Stimulated activated naive B cell treated with anti-CD40 and anti-IgM and Interleukin-4, amounts not matched to agents 10 μg/mL and 1 μg/mL and 100 μg/mL, for 72 hours (primary cell): ENCODE data around the gene IARS2.
A peak's percentile ranks its signal among the peaks of the same experiment; 100 is the strongest.
"Not testable (repeated sequence)": the region's sequence is repeated elsewhere in the genome, so short reads cannot be mapped to it uniquely, and the experiment has no call there.

Source experiments
- ATAC-seq, 2 donors: fragments of 150-1000 bp; cut with Tn5 transposase; replicated peaks; 2 replicates each; pipeline ENCODE4 v1.10.0; 2021; ENCODE audit warnings: moderate library complexity in 1 of 2
- DNase-seq: peaks from one replicate; pipeline ENCODE4 v3.0.0; 2021
- H3K27ac Mint-ChIP-seq: one replicate; pipeline ENCODE4 v1.8.0; 2022; ENCODE audit warnings: mild to moderate bottlenecking, mixed read lengths
- H3K27me3 Mint-ChIP-seq, 2 donors: one replicate each; pipeline ENCODE4 v1.8.0; 2022; ENCODE audit warnings: mixed read lengths in 2 of 2
- H3K36me3 Mint-ChIP-seq, 2 donors: one replicate each; pipeline ENCODE4 v1.8.0; 2022; ENCODE audit warnings: mixed read lengths in 2 of 2, mild to moderate bottlenecking in 1 of 2
- H3K4me1 Mint-ChIP-seq, 2 donors: one replicate each; pipeline ENCODE4 v1.8.0; 2022; ENCODE audit warnings: mixed read lengths in 2 of 2, mild to moderate bottlenecking in 1 of 2
- H3K4me3 Mint-ChIP-seq, 2 donors: one replicate each; pipeline ENCODE4 v1.8.0; 2022; ENCODE audit warnings: mild to moderate bottlenecking in 2 of 2, mixed read lengths in 2 of 2, moderate library complexity in 1 of 2
- H3K9me3 Mint-ChIP-seq, 2 donors: one replicate each; pipeline ENCODE4 v1.8.0; 2022; ENCODE audit warnings: mixed read lengths in 2 of 2, mild to moderate bottlenecking in 1 of 2

IARS2 gene

DNA sequence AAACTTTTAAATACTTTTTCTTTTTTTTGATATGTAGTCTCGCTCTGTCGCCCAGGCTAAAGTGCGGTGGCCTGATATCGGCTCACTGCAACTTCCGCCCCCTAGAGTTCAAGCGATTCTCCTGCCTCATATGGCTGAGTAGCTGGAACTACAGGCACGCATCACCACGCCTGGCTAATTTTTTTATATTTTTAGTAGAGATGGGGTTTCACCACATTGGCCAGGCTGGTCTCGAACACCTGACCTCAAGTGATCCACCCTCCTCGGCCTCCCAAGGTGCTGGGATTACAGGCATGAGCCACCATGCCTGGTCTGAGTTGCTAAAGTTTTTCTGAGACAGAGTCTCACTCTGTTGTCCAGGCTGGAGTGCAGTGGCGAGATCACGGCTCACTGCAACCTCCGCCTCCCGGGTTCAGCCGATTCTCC, 7.7 kb upstream of the IARS2 start:
- not testable (repeated sequence) for H3K36me3 Mint-ChIP-seq, ATAC-seq, H3K4me1 Mint-ChIP-seq, H3K27me3 Mint-ChIP-seq, H3K27ac Mint-ChIP-seq, H3K9me3 Mint-ChIP-seq, H3K4me3 Mint-ChIP-seq
- peak; percentile 23 for DNase-seq

DNA sequence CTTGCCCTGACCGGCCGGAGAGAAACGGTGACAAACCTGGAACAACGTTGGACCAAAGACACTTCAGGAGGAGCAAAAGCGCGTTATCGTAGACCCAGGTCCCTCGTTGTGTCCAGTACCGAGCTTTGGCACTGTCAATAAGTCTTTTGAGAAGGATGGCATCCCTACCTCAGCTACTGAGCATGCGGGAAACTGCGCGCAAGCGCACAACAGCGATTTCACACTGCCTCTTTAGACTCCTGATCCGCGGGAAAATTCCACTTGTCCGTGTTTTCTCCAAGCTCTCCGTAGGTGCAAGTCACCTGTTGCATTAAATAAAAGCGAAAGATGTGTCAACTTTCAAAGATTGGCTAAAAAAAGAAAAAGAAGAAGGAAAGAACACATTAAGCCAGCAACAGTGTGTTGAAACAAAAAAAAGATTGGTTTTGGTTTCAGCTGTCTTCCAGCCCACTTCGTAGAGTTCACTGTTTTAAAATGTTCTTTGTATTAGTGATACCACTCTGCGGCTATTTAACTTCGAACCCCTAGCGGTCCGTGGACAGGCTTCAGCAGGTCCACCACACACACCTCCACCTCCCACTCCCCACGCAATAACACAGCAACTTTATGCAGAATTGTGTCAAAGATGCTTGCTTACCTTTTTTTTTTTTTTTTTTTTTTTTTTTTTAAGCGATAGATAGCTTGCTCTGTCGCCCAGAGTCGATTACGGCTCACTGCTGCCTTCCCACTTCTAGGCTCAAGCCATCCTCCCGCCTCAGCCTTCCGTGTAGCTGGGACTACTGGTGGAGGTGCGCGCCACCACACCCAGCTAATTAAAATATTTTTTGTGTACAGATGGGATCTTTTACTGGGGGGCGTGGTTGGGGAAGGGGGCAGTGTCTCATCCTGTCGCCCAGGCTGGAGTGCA, 4.0 kb upstream of the IARS2 start, which contains the start of gene BPNT1:
Gene BPNT1, minus strand, starts transcription at position 139 of the 907 bp plus-strand sequence. CDS start 9,942 bp downstream, outside the sequence.
- peak; percentile 97 for DNase-seq
- Mint-ChIP-seq H3K4me1 (peaks cover 2 to 10% of the 10 kb centered on the region in 2 donors), H3K4me3 (peak within 1 kb of the TSS; percentile 98), H3K9me3 (no peaks in the 10 kb centered on the region), H3K36me3 (no peaks in the 10 kb centered on the region), H3K27ac (peak within 1 kb of the TSS; percentile 96), H3K27me3 (no peaks in the 10 kb centered on the region)
- ATAC-seq, result peak; percentile 80 to 83

DNA sequence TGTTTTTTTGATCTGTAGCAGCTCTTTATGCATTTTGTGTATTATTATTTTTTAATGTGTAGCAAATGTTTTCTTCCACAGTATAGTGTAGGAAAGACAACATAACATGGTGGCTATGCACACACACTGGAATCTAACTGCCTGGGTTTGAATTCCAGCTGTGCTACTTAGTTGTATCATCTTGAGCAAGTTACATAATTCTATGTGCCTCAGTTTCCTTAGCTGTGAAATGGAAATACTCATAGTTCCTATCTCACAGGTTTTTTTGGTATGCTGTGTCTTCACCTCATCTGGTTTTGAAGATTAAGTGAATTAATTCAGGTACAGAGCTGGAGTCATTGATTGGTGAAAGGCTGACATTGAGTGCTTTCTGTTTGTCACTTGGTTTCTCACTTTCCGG, 1.2 kb upstream of the IARS2 start:
- Mint-ChIP-seq H3K9me3 (no peaks in the 10 kb centered on the region), H3K36me3 (peaks cover 6 to 7% of the 10 kb centered on the region in 2 donors), H3K27ac (no peak overlapping the region), H3K27me3 (no peaks in the 10 kb centered on the region), H3K4me1 (peaks cover 5 to 21% of the 10 kb centered on the region in 2 donors), H3K4me3 (no peak overlapping the region)
- no peak for ATAC-seq
- DNase-seq, result no peak

DNA sequence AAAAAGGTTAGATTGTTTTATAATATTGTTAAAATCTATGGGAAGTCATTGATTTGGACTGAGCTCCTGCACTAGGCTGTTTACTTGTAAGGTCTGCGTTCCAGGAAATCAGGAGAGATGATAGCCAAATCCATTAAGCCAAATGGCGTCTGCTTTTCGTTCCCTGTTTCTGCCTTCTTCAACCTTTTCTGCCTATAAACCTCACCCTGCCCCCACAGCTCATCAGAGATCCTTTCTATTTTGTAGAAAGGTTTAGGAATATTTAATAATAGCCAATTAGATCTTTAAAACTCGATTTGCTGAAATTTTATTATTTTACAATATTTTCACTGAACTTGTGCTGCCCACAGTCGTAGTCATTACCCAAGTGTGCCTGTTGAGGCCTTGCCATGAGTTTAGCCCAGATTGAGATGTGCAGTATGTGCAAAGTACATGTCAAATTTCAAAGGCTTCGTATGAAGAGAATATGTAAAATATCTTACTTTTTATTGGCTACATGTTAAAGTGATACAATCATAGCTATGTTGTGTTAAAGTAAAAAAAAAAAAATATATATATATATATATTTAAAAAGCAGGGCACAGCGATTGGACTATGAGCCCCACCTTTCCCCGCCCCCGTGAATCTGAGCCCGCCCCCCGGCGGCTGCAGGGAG, 444 bp upstream of the IARS2 start:
- no peak overlapping the region for H3K27ac Mint-ChIP-seq
- H3K9me3 Mint-ChIP-seq, result no peaks in the 10 kb centered on the region

DNA sequence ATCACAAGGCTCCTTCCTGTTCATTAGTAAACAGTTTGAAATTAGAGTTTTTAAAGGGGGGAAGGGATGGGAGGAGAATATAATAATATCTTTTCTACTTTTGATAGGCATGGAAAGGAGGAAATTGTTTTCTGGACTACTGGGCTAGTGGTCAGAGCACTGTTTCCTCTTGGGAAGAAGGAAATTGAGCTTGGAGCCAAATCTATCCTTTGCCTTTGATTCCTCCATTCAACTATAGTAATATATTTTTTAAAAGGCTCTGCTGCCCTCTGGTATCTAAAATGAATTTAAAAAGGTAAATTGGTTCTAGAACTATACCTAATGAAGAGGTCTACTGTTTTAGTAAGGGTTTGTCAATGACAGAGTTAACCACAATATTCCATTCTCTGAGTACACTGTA, 5.9 kb downstream of the IARS2 start:
- Mint-ChIP-seq H3K4me1 (peaks cover 7 to 18% of the 10 kb centered on the region in 2 donors), H3K36me3 (peaks cover 18 to 23% of the 10 kb centered on the region in 2 donors), H3K4me3 (no peak overlapping the region), H3K9me3 (no peaks in the 10 kb centered on the region), H3K27ac (no peak overlapping the region), H3K27me3 (no peaks in the 10 kb centered on the region)
- DNase-seq (no peak), ATAC-seq (no peak)

More for the DNA sequence above, 444 bp upstream of the IARS2 start:
- DNase-seq, result no peak
- no peaks in the 10 kb centered on the region for H3K27me3 Mint-ChIP-seq
- peak; percentile 1 to 12 for ATAC-seq
- peak overlapping the region; percentile 77 to 86 for H3K4me3 Mint-ChIP-seq
- peaks cover 7 to 26% of the 10 kb centered on the region in 2 donors for H3K4me1 Mint-ChIP-seq
- peaks cover 11 to 12% of the 10 kb centered on the region in 2 donors for H3K36me3 Mint-ChIP-seq

DNA sequence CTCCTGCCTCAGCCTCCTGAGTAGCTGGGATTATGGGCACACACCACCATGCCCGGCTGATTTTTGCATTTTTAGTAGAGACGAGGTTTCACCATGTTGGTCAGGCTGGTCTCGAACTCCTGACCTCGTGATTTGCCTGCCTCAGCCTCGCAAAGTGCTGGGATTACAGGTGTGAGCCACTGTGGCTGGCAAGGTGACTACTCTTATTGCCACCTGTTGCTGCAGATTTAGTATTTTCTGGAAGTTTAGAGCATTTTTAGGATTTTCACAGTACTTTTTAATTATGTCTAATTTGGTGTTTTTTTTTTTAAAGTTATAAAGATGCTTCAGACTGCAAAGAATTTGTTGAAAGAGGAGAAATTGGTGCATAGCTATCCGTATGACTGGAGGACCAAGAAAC, 16.5 kb downstream of the IARS2 start:
- H3K27me3 Mint-ChIP-seq, H3K9me3 Mint-ChIP-seq, H3K27ac Mint-ChIP-seq, DNase-seq, H3K4me3 Mint-ChIP-seq, ATAC-seq, H3K4me1 Mint-ChIP-seq: not testable (repeated sequence)
- peaks cover 29 to 38% of the 10 kb centered on the region in 2 donors for H3K36me3 Mint-ChIP-seq

DNA sequence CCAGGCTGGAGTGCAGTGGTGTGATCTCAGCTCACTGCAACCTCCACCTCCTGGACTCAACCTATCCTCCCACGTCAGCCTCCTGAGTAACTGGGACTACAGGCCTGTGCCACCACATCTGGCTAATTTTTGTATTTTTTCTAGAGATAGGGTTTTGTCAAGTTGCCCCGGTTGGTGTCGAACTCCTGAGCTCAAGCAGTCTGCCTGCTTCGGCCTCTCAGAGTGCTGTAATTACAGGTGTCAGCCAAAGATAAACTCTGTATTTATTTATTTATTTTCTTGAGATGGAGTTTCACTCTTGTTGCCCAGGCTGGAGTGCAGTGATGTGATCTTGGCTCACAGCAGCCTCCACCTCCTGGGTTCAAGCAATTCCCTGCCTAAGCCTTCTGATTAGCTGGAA, 18.7 kb downstream of the IARS2 start:
- H3K27me3 Mint-ChIP-seq, H3K9me3 Mint-ChIP-seq, ATAC-seq, H3K4me1 Mint-ChIP-seq, DNase-seq, H3K4me3 Mint-ChIP-seq, H3K27ac Mint-ChIP-seq: not testable (repeated sequence)
- peaks cover 23 to 37% of the 10 kb centered on the region in 2 donors for H3K36me3 Mint-ChIP-seq

DNA sequence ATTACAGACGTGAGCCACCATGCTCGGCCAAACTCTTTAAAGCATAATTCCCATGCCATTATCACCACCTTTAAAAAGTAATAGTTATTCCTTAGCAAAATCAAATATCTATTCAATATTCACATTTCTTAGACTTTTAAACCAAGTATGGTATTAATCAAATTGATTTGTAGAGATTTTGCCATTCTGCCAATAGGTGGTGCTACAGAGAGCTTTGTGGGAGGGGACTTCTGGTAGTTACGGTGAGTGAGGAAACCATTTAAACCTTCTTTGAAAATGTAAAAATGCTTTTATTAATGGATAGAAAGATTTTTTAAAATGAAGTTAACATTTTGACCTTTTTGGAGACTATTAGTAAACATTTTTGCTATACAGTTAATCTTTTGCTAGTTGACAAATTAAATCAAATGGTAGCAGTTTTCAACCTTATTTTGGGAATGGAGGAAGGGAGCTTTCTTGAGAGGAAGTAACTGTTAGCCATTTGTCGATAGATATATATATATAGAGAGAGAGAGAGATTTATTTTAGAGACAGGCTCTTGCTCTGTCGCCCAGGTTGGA, 19.3 kb downstream of the IARS2 start:
- H3K9me3 Mint-ChIP-seq, result no peaks in the 10 kb centered on the region
- ATAC-seq (peak; percentile 51 to 56), DNase-seq (no peak)
- H3K4me1 Mint-ChIP-seq, result no peaks in the 10 kb centered on the region
- no peak overlapping the region for H3K4me3 Mint-ChIP-seq
- no peaks in the 10 kb centered on the region for H3K27me3 Mint-ChIP-seq
- no peak overlapping the region for H3K27ac Mint-ChIP-seq
- H3K36me3 Mint-ChIP-seq, result peaks cover 23 to 34% of the 10 kb centered on the region in 2 donors

DNA sequence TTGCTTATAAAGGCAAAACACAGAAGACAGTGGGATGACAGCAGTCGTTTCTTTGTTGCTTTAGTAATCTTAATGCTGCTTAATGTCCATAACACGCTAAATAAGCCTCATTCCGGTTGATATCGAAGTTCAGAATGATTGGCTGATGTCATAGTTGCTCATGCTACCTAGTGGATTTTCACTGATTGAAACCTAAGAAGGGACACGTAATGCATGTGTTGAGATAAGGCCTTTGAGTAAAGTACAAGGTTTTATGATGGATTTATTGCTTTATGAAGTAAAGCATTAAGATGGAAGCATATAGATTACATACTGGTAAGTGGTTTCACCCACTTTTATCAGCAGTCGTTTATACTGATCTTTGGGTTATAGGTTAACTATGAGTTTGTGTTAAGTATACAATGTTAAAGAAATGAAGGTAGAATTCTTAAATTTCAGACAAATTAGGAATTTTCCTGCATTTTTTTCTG, 25.1 kb downstream of the IARS2 start:
- peaks cover 20 to 21% of the 10 kb centered on the region in 2 donors for H3K36me3 Mint-ChIP-seq
- no peaks in the 10 kb centered on the region for H3K27me3 Mint-ChIP-seq
- no peak overlapping the region for H3K4me3 Mint-ChIP-seq
- no peak overlapping the region for H3K27ac Mint-ChIP-seq
- no peaks in the 10 kb centered on the region for H3K9me3 Mint-ChIP-seq
- DNase-seq (no peak), ATAC-seq (no peak)
- peaks cover 5% of the 10 kb centered on the region in 2 donors for H3K4me1 Mint-ChIP-seq

DNA sequence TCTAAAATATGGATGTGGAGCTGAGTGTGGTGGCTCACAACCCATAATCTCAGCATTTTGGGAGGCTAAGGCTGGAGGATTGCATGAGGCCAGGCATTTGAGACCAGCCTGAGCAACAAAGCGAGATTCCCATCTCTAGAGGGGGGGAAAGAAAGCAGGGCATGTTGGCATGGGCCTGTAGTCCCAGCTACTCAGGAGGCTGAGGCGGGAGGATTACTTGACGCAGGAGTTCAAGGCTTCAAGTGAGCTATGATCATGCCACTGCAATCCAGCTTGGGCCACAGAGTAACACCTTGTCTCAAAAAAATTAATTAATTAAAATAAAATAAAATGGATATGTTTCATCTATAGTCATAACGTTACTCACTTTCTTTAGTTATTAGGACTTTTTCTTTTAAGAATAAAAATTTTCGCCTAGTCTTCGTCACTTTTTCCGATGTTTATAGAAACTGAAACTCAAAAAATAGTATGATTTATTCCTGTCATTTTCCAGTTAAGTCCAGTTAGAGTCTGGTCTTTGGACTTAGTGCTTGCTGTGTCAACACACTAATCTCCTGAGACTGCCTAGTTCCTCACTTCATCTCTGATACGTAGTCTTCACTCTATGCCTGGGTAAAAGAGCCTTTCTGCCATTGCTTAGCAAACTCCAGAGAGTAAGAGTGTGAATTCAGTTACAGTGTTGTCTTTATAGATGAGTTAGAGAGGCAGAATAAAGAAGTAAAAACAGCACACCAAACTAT, 28.0 kb downstream of the IARS2 start:
- peaks cover 9 to 21% of the 10 kb centered on the region in 2 donors for H3K36me3 Mint-ChIP-seq
- peak overlapping the region; percentile 75 for H3K27ac Mint-ChIP-seq
- no peaks in the 10 kb centered on the region for H3K27me3 Mint-ChIP-seq
- no peaks in the 10 kb centered on the region for H3K9me3 Mint-ChIP-seq
- ATAC-seq, result no peak
- DNase-seq, result no peak
- no peak overlapping the region for H3K4me3 Mint-ChIP-seq
- H3K4me1 Mint-ChIP-seq, result peaks cover 5% of the 10 kb centered on the region in 2 donors

DNA sequence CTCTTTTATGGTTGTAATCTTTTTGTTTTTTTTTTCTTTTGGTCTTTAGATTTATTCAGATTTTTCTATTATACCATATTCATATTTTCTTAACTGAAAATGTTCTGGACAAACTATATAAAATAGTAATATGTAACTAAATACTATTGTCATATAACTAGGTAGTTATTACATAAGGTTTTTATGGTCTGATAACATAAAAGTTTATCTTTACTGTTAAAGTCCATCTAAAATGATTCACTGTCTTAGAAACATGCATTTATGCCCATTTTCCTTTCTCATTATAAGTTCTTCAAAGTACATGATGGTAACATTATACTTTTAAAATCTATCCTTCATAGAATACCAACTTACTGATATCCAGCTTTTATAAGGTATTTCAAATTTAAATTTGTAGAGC, 29.1 kb downstream of the IARS2 start:
- ATAC-seq, result no peak
- peaks cover 12 to 23% of the 10 kb centered on the region in 2 donors for H3K36me3 Mint-ChIP-seq
- H3K4me1 Mint-ChIP-seq, result peaks cover 5% of the 10 kb centered on the region in 2 donors
- H3K27me3 Mint-ChIP-seq, result no peaks in the 10 kb centered on the region
- no peak overlapping the region for H3K27ac Mint-ChIP-seq
- H3K9me3 Mint-ChIP-seq, result no peaks in the 10 kb centered on the region
- no peak overlapping the region for H3K4me3 Mint-ChIP-seq
- no peak for DNase-seq

DNA sequence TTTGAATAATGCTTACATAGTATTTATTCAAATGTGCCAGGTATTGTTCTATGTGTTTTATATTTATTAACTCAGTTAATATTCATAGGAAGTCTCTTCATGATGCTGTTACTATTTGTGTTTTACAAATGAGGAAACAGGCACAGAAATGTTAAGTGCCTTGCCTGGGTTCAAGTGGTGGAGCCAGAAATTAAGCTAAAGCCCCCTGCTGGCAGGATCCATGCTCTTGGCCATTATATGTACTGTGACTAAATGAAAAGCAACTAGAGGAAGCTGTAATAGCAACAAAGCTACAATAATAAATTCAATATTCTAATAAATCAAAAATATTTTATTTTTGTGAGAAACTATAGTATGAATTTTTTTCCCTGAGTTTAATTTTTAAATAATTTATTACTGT, 30.0 kb downstream of the IARS2 start:
- Mint-ChIP-seq H3K4me1 (peaks cover 5% of the 10 kb centered on the region in 2 donors), H3K36me3 (peaks cover 16 to 30% of the 10 kb centered on the region in 2 donors), H3K9me3 (no peaks in the 10 kb centered on the region), H3K27ac (no peak overlapping the region), H3K27me3 (no peaks in the 10 kb centered on the region), H3K4me3 (no peak overlapping the region)
- no peak for DNase-seq
- ATAC-seq, result peak in 1 of 2 donors; percentile 49

DNA sequence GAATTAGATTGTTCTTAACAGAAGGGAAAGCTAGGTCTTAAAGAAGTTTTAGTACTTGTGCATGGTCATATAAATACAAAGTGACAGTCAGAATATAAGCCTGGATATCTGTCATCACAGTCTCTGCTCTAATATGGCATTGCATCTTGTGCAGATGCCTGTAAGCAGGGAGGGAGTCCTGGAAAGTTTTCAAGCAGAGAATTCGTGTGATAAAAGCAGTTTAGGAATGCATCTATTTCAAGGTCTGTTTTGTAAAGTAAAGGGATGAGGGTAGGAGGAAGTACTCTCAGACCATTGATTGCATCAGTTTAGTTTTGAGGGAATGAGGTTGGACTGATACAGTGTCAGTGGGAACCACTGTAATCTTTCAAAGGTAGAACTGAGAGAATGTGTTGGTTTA, 30.6 kb downstream of the IARS2 start:
- no peak for DNase-seq
- peaks cover 20 to 36% of the 10 kb centered on the region in 2 donors for H3K36me3 Mint-ChIP-seq

DNA sequence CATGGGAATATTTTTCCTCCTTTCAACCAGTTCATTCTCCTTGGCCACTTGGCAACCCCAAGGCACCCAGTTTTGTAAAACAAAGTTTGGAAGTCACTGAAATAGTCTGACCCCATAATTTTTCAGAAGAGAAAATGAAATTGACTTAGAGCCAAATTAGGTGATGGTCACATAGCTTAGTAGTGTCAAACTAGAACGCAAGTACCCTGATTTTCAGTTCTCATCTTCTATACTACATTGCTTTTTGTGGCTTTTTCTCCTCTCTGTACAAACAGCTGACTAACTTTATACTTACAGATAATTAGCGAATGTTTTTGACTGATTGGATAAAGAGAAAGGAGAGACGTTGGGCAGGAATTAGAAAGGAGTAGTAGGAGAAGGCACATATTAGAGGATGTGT, 33.1 kb downstream of the IARS2 start:
- H3K27ac Mint-ChIP-seq, result no peak overlapping the region
- ATAC-seq, result no peak
- peaks cover 32 to 51% of the 10 kb centered on the region in 2 donors for H3K36me3 Mint-ChIP-seq
- H3K9me3 Mint-ChIP-seq, result peaks cover 2 to 5% of the 10 kb centered on the region in 2 donors
- no peaks in the 10 kb centered on the region for H3K27me3 Mint-ChIP-seq
- H3K4me3 Mint-ChIP-seq, result no peak overlapping the region
- DNase-seq, result no peak
- H3K4me1 Mint-ChIP-seq, result peaks cover 2 to 3% of the 10 kb centered on the region in 2 donors

More for the DNA sequence above, 30.6 kb downstream of the IARS2 start:
- no peak for ATAC-seq
- H3K27ac Mint-ChIP-seq, result no peak overlapping the region
- no peak overlapping the region for H3K4me3 Mint-ChIP-seq
- peaks cover 0 to 4% of the 10 kb centered on the region in 2 donors for H3K9me3 Mint-ChIP-seq
- peaks cover 3 to 5% of the 10 kb centered on the region in 2 donors for H3K4me1 Mint-ChIP-seq
- H3K27me3 Mint-ChIP-seq, result no peaks in the 10 kb centered on the region
